MCF 10A (cell line): ENCODE results near the gene DCST2. TPM values are rescaled to one million over a fixed set of nuclear protein-coding genes. Genes with fewer than 3 reads are reported as not detected.

Source experiments
- BruUV-seq: library from RNA; stranded (reverse); fragments of 400-500 nt; replicated peaks from 2 replicates; lab custom pipeline; 2021; lab: Mats Ljungman, UMichigan
- CTCF ChIA-PET: fragments of 300-600 bp; sonication (Branson Sonifier 250); formaldehyde crosslinking; extraction: SDS; loops from one replicate; lab custom pipeline; 2021; ENCODE audit warnings: antibody characterized with exemption, inconsistent platforms; lab: Yijun Ruan, JAX
- POLR2A ChIA-PET: fragments of 300-600, 350-650 bp; sonication (Branson Sonifier 250); formaldehyde crosslinking; extraction: SDS; loops from one replicate; lab custom pipeline; 2020; ENCODE audit warnings: antibody characterized with exemption, inconsistent platforms; lab: Yijun Ruan, JAX
- DNase-seq: peaks from one replicate; pipeline ENCODE4 v3.0.0-alpha.2; 2018; ENCODE audit not compliant: unreplicated experiment
- H3K27ac Mint-ChIP-seq: one replicate; pipeline ENCODE4 v1.8.0; 2022; ENCODE audit warnings: mild to moderate bottlenecking, low read depth, mixed read lengths; ENCODE audit not compliant: unreplicated experiment
- H3K27me3 Mint-ChIP-seq: one replicate; pipeline ENCODE4 v1.8.0; 2022; ENCODE audit warnings: mixed read lengths; ENCODE audit not compliant: insufficient read depth, unreplicated experiment
- H3K36me3 Mint-ChIP-seq: one replicate; pipeline ENCODE4 v1.8.0; 2022; ENCODE audit warnings: mild to moderate bottlenecking, moderate library complexity, mixed read lengths; ENCODE audit not compliant: insufficient read depth, unreplicated experiment
- H3K4me1 Mint-ChIP-seq: one replicate; pipeline ENCODE4 v1.8.0; 2022; ENCODE audit warnings: mixed read lengths; ENCODE audit not compliant: insufficient read depth, unreplicated experiment
- H3K4me3 Mint-ChIP-seq: one replicate; pipeline ENCODE4 v1.8.0; 2022; ENCODE audit warnings: mild to moderate bottlenecking, moderate library complexity, mixed read lengths; ENCODE audit not compliant: unreplicated experiment
- H3K9me3 Mint-ChIP-seq: one replicate; pipeline ENCODE4 v1.8.0; 2022; ENCODE audit warnings: mixed read lengths; ENCODE audit not compliant: unreplicated experiment
- CTCF ChIP-seq: fragments of 200-600 bp; IDR thresholded peaks from one replicate; pipeline ENCODE4 v1.8.0; 2022; ENCODE audit warnings: antibody characterized with exemption, mild to moderate bottlenecking; ENCODE audit not compliant: unreplicated experiment
- intact Hi-C: fragments of 100-400 bp; cut with micrococcal nuclease; formaldehyde crosslinking; loops from 2 replicates; pipeline ENCODE4 v1.14.1; 2022
- total RNA-seq: library from RNA; stranded (reverse); gene quantifications from 2 replicates; pipeline ENCODE4 v1.2.3, GENCODE V29; 2022

Gene DCST2
- total RNA-seq, 1 experiment from 2014 or later: 0.91 TPM

- DNase-seq: no peak
- Mint-ChIP-seq H3K4me1 (peaks cover 26% of the 10 kb centered on the region), H3K9me3 (no peaks in the 10 kb centered on the region), H3K4me3 (no peak overlapping the region), H3K27me3 (no peaks in the 10 kb centered on the region), H3K27ac (no peak overlapping the region), H3K36me3 (peaks cover 66% of the 10 kb centered on the region)
- ChIA-PET POLR2A (interaction anchor here (0.5 to 7.5 kb wide), 10 partner anchors 10 to 1276 kb away, joined by 3 to 76 read pairs (median 6); partner anchors contain the start of genes ADAM15, CKS1B, FLAD1 and LENEP), CTCF (interaction anchor here (0.7 to 13.1 kb wide), 25 partner anchors 8 to 501 kb away, joined by 3 to 231 read pairs (median 7); partner anchors contain the start of genes ADAM15, EFNA3, PBXIP1 and PMVK)
- no TSS peak for BruUV-seq
- no peak for TF ChIP-seq CTCF
- intact Hi-C loops: loop anchor here (1.0 kb wide), 2 partner anchors 8 to 15 kb away; no protein-coding TSS in a partner anchor
Observed at GRCh38 chr1:155060736-155061135, 27.2 kb upstream of the DCST2 start.

- no peak for TF ChIP-seq CTCF
- ChIA-PET POLR2A (interaction anchor here (1.4 to 2.8 kb wide), 2 partner anchors 19 to 84 kb away, joined by 6 to 8 read pairs; partner anchors contain the start of gene CKS1B), CTCF (interaction anchor here (0.7 to 23.3 kb wide), 13 partner anchors 10 to 176 kb away, joined by 3 to 390 read pairs (median 4); partner anchors contain the start of genes EFNA3, FLAD1 and LENEP)
- H3K4me1 Mint-ChIP-seq: peaks cover 15% of the 10 kb centered on the region
- intact Hi-C loops: no loop called here
- no peaks in the 10 kb centered on the region for H3K27me3 Mint-ChIP-seq
- no peak for DNase-seq
- BruUV-seq: TSS peak; percentile 40
- no peaks in the 10 kb centered on the region for H3K9me3 Mint-ChIP-seq
- no peak overlapping the region for H3K27ac Mint-ChIP-seq
- no peak overlapping the region for H3K4me3 Mint-ChIP-seq
- H3K36me3 Mint-ChIP-seq: peaks cover 83% of the 10 kb centered on the region
Observed at GRCh38 chr1:155057788-155058211, 24.2 kb upstream of the DCST2 start.

GRCh38 chr1:155057104-155057503, 23.5 kb upstream of the DCST2 start:
- intact Hi-C loops: no loop called here
- no peaks in the 10 kb centered on the region for H3K27me3 Mint-ChIP-seq
- H3K36me3 Mint-ChIP-seq: peaks cover 82% of the 10 kb centered on the region
- no peak overlapping the region for H3K27ac Mint-ChIP-seq
- H3K4me3 Mint-ChIP-seq: no peak overlapping the region
- ChIA-PET POLR2A (interaction anchor here (2.8 kb wide), 1 partner anchor 83 kb away, joined by 8 read pairs; the partner anchor contains the start of gene CKS1B), CTCF (interaction anchor here (0.7 to 23.3 kb wide), 10 partner anchors 11 to 111 kb away, joined by 3 to 390 read pairs (median 6); partner anchors contain the start of genes EFNA3, FLAD1 and LENEP)
- no peak for TF ChIP-seq CTCF
- no peak for DNase-seq
- no TSS peak for BruUV-seq
- H3K9me3 Mint-ChIP-seq: no peaks in the 10 kb centered on the region
- peaks cover 22% of the 10 kb centered on the region for H3K4me1 Mint-ChIP-seq

GRCh38 chr1:155053531-155054105, 20.0 kb upstream of the DCST2 start:
- ChIA-PET CTCF (interaction anchor here (0.6 to 23.3 kb wide), 22 partner anchors 8 to 460 kb away, joined by 3 to 390 read pairs (median 6); partner anchors contain the start of genes EFNA4, KRTCAP2, LENEP and PYGO2), POLR2A (interaction anchor here (1.0 to 8.7 kb wide), 11 partner anchors 8 to 117 kb away, joined by 3 to 156 read pairs (median 18); partner anchors contain the start of genes CKS1B, EFNA3, EFNA4 and PBXIP1)
- no peaks in the 10 kb centered on the region for H3K27me3 Mint-ChIP-seq
- DNase-seq: no peak
- H3K4me1 Mint-ChIP-seq: peaks cover 32% of the 10 kb centered on the region
- H3K9me3 Mint-ChIP-seq: no peaks in the 10 kb centered on the region
- H3K4me3 Mint-ChIP-seq: peak overlapping the region; percentile 90
- no TSS peak for BruUV-seq
- no peak for TF ChIP-seq CTCF
- intact Hi-C loops: loop anchor here (5.0 kb wide), 1 partner anchor 496 kb away; the partner anchor contains the start of gene UBE2Q1
- no peak overlapping the region for H3K27ac Mint-ChIP-seq
- H3K36me3 Mint-ChIP-seq: peaks cover 53% of the 10 kb centered on the region
